Activated T-cell treated with anti-CD3 and anti-CD28 coated beads, Interleukin-2, amount 50 U/mL, for 48 hours (primary cell): Measurements from ENCODE around the gene AARS1.
"Not testable (repeated sequence)": the region's sequence is repeated elsewhere in the genome, so short reads cannot be mapped to it uniquely, and the experiment has no call there.

Source experiments
- DNase-seq, 2 experiments: peaks; one replicate each; pipeline ENCODE4 v3.0.0-alpha.2; 2020

Gene AARS1

DNA sequence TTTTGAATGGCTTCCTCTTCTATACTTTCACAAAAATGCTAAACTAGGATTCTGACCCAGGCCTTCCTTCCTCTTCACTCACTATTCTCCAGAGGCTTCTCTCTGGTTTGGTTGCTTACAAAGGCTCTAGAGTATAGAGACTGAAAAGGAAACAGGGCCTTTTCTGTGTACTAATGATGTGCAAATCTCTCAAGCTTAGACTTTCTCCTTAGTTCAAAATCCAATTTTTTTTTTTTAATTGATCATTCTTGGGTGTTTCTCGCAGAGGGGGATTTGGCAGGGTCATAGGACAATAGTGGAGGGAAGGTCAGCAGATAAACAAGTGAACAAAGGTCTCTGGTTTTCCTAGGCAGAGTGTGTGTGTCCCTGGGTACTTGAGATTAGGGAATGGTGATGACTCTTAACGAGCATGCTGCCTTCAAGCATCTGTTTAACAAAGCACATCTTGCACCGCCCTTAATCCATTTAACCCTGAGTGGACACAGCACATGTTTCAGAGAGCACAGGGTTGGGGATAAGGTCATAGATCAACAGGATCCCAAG, 65.3 kb downstream of the AARS1 start:
- not testable (repeated sequence) for DNase-seq

DNA sequence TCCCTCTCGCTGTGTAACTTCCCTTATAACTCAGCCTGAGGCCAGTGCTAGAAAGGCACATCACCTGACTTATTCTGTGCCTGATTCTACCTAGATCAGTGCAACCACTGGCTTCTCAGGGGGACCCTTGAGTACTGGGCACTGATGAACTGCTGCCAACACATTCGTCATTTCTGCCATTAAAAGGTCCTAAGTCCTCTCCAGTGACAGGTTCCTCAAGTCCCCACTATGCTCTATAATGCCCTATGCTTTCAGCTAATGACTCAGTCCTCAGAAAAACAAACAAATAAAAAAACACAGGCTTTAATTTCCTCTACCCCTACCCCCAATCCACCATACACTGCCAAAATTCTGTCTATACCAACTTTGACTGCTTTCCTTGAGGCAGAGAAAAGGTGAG, 66.1 kb downstream of the AARS1 start:
- DNase-seq: not testable (repeated sequence)

DNA sequence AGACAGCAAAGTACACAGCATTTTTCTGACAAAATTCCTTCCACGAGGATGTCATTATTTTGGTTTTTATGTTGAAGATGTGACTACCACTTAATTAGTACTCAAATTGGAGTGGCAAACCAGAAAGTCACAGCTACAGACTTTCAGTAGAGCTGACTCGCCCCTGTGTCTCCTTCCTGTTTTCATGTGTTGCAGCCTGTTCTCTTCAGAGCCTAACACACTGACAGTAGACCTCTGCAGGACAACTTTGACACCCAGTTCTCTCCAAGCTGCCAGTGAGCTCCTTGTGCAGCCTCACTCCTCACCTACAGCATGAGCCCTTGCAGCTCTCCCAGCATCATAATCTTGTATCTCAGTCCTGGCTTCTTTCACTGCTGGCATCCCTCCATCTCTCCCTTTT, 66.7 kb downstream of the AARS1 start:
- not testable (repeated sequence) for DNase-seq

DNA sequence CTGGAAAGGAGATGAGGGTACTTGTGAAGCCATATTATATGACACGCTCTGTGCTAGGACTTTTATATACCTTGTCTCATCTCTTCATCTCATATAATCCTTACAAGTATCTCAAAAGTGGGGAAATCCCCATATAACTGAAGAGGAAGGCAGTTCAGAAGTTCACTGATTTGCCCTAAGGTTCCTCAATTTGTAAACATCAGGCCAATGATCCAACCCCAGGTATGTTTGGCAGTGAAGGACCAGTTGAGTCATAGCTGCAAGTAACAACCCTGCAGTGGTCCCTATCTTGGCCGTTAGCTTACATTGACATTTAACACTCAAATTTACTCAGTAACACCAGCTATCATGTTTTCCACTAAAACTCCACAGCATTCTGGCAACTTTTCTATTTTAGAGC, 70.7 kb downstream of the AARS1 start:
- DNase-seq: not testable (repeated sequence)

DNA sequence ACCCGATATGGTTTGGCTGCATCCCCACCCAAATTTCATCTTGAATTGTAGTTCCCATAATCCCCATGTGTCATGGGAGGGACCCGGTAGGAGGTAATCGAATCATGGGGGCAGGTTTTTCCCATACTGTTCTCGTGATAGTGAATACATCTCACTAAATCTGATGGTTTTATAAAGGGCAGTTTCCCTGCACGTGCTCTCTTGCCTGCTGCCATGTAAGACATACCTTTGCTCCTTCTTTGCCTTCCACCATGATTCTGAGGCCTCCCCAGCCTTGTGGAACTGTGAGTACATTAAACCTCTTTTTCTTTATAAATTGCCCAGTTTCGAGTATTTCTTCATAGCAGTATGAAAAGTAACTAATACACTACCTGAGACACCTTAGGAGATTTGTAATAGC, 82.9 kb downstream of the AARS1 start:
- DNase-seq: not testable (repeated sequence)

DNA sequence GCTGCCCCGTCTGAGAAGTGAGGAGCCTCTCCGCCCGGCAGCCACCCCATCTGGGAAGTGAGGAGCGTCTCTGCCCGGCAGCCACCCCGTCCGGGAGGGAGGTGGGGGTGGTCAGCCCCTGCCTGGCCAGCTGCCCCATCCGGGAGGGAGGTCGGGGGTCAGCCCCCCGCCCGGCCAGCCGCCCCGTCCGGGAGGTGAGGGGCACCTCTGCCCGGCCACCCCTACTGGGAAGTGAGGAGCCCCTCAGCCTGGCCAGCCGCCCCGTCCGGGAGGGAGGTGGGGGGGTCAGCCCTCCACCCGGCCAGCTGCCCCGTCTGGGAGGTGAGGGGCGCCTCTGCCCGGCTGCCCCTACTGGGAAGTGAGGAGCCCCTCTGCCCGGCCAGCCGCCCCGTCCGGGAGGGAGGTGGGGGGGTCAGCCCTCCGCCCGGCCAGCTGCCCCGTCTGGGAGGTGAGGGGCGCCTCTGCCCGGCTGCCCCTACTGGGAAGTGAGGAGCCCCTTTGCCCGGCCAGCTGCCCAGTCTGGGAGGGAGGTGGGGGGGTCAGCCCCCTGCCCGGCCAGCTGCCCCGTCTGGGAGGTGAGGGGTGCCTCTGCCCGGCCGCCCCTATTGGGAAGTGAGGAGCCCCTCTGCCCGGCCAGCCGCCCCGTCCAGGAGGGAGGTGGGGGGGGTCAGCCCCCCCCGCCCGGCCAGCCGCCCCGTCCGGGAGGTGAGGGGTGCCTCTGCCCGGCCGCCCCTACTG, 84.5 kb downstream of the AARS1 start:
- DNase-seq: not testable (repeated sequence)

DNA sequence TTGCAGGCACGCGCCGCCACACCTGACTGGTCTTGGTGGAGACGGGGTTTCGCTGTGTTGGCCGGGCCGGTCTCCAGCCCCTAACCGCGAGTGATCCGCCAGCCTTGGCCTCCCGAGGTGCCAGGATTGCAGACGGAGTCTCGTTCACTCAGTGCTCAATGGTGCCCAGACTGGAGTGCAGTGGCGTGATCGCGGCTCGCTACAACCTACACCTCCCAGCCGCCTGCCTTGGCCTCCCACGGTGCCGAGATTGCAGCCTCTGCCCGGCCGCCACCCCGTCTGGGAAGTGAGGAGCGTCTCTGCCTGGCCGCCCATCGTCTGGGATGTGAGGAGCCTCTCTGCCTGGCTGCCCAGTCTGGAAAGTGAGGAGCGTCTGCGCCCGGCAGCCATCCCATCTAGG, 85.3 kb downstream of the AARS1 start:
- DNase-seq: not testable (repeated sequence)

DNA sequence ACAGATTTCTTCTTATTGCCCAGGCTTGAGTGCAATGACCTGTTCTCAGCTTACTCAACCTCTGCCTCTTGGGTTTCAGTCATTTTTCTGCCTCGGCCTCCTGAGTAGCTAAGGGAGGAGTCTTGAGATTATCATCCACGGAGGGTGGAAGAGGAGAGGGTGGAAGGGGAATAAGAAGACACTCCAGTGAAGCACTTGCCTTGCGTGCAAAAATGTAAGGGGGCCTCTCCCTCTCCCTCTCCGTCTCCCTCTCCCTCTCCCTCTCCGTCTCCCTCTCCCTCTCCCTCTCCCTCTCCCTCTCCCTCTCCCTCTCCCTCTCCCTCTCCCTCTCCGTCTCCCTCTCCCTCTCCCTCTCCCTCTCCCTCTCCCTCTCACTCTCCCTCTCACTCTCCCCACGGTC, 85.8 kb downstream of the AARS1 start:
- not testable (repeated sequence) for DNase-seq
